GM08714 (cell line): ENCODE data around the gene SMIM20.
"Not testable (repeated sequence)": the region's sequence is repeated elsewhere in the genome, so short reads cannot be mapped to it uniquely, and the experiment has no call there.

Source experiments
- H3K4me3 ChIP-seq: fragments of 200-500 bp; sonication (Bioruptor generic); 2 replicates; pipeline ENCODE4 v1.5.1; 2014; ENCODE audit warnings: mild to moderate bottlenecking, low read length, inconsistent platforms
- ZNF274 ChIP-seq: IDR thresholded peaks from 2 replicates; pipeline ENCODE4 v1.6.1; 2012; ENCODE audit warnings: mild to moderate bottlenecking, low read depth, low read length

The SMIM20 gene

GRCh38 chr4:25913851-25914669 lies at the start of gene SMIM20:
SMIM20 (plus strand) TSS chr4:25914220; CDS start chr4:25914314, 94 bp downstream.
- TF ChIP-seq ZNF274 = no peak

GRCh38 chr4:25865586-25865985 lies 48.4 kb upstream of the SMIM20 start:
- no peak for TF ChIP-seq ZNF274
- H3K4me3 ChIP-seq = no peak overlapping the region

More at GRCh38 chr4:25913851-25914669, at the start of gene SMIM20:
- H3K4me3 ChIP-seq = peak within 1 kb of the TSS; percentile 79

- H3K4me3 ChIP-seq = not testable (repeated sequence)
These were observed 47.6 kb upstream of the SMIM20 start for GRCh38 chr4:25866401-25866800.

- no peak for TF ChIP-seq ZNF274
- no peak overlapping the region for H3K4me3 ChIP-seq
These were observed 46.2 kb upstream of the SMIM20 start for GRCh38 chr4:25867781-25868294.

GRCh38 chr4:25870081-25870480 lies 43.9 kb upstream of the SMIM20 start:
- TF ChIP-seq ZNF274 = no peak
- H3K4me3 ChIP-seq = no peak overlapping the region

- H3K4me3 ChIP-seq = no peak overlapping the region
These were observed 41.0 kb upstream of the SMIM20 start for GRCh38 chr4:25872851-25873631.

GRCh38 chr4:25873632-25874129 lies 40.3 kb upstream of the SMIM20 start:
- TF ChIP-seq ZNF274 = no peak
- no peak overlapping the region for H3K4me3 ChIP-seq

More at GRCh38 chr4:25872851-25873631, 41.0 kb upstream of the SMIM20 start:
- TF ChIP-seq ZNF274 = no peak

- no peak overlapping the region for H3K4me3 ChIP-seq
- TF ChIP-seq ZNF274 = no peak
These were observed 39.4 kb upstream of the SMIM20 start for GRCh38 chr4:25874655-25875054.

GRCh38 chr4:25875281-25875745 lies 38.7 kb upstream of the SMIM20 start:
- TF ChIP-seq ZNF274 = no peak
- H3K4me3 ChIP-seq = no peak overlapping the region

- no peak for TF ChIP-seq ZNF274
- no peak overlapping the region for H3K4me3 ChIP-seq
These were observed 35.3 kb upstream of the SMIM20 start for GRCh38 chr4:25878676-25879075.

GRCh38 chr4:25879091-25879584 lies 34.9 kb upstream of the SMIM20 start:
- TF ChIP-seq ZNF274 = no peak
- H3K4me3 ChIP-seq = no peak overlapping the region

- no peak overlapping the region for H3K4me3 ChIP-seq
- TF ChIP-seq ZNF274 = no peak
These were observed 34.4 kb upstream of the SMIM20 start for GRCh38 chr4:25879587-25879986.

GRCh38 chr4:25879991-25880651 lies 33.9 kb upstream of the SMIM20 start:
- no peak overlapping the region for H3K4me3 ChIP-seq
- no peak for TF ChIP-seq ZNF274

GRCh38 chr4:25881193-25881592 lies 32.8 kb upstream of the SMIM20 start:
- no peak for TF ChIP-seq ZNF274
- no peak overlapping the region for H3K4me3 ChIP-seq
